Measurements from ENCODE around the gene NTRK3.

The NTRK3 gene

GRCh38 chr15:88126695-88127431 lies 129.7 kb downstream of the NTRK3 start:
- DNase-seq (ENCODE audit: low read depth in 1 of 2, low spot score in 1 of 2), result no peak

- DNase-seq (ENCODE audit: low read depth in 1 of 2, low spot score in 1 of 2), result no peak
Measured at GRCh38 chr15:88125576-88125975, 131.0 kb downstream of the NTRK3 start.

- no peak for DNase-seq (ENCODE audit: low read depth in 1 of 2, low spot score in 1 of 2)
Measured at GRCh38 chr15:88124199-88124598, 132.3 kb downstream of the NTRK3 start.

GRCh38 chr15:88121968-88122530 lies 134.5 kb downstream of the NTRK3 start:
- DNase-seq (ENCODE audit: low read depth in 1 of 2, low spot score in 1 of 2), result no peak

GRCh38 chr15:88120026-88120425 lies 136.5 kb downstream of the NTRK3 start:
- DNase-seq (ENCODE audit: low read depth in 1 of 2, low spot score in 1 of 2), result no peak

GRCh38 chr15:88118741-88119140 lies 137.8 kb downstream of the NTRK3 start:
- DNase-seq (ENCODE audit: low read depth in 1 of 2, low spot score in 1 of 2), result no peak

GRCh38 chr15:88118035-88118434 lies 138.5 kb downstream of the NTRK3 start:
- DNase-seq (ENCODE audit: low read depth in 1 of 2, low spot score in 1 of 2), result no peak

GRCh38 chr15:88115486-88116152 lies 140.9 kb downstream of the NTRK3 start:
- no peak for DNase-seq (ENCODE audit: low read depth in 1 of 2, low spot score in 1 of 2)

GRCh38 chr15:88113613-88114308 lies 142.8 kb downstream of the NTRK3 start:
- no peak for DNase-seq (ENCODE audit: low read depth in 1 of 2, low spot score in 1 of 2)

GRCh38 chr15:88108991-88109390 lies 147.5 kb downstream of the NTRK3 start:
- DNase-seq (ENCODE audit: low read depth in 1 of 2, low spot score in 1 of 2), result no peak

GRCh38 chr15:88108477-88108876 lies 148.1 kb downstream of the NTRK3 start:
- no peak for DNase-seq (ENCODE audit: low read depth in 1 of 2, low spot score in 1 of 2)

- DNase-seq (ENCODE audit: low read depth in 1 of 2, low spot score in 1 of 2), result no peak
Measured at GRCh38 chr15:88106074-88106473, 150.5 kb downstream of the NTRK3 start.

GRCh38 chr15:88104357-88104756 lies 152.2 kb downstream of the NTRK3 start:
- DNase-seq (ENCODE audit: low read depth in 1 of 2, low spot score in 1 of 2), result no peak

- no peak for DNase-seq (ENCODE audit: low read depth in 1 of 2, low spot score in 1 of 2)
Measured at GRCh38 chr15:88100181-88100580, 156.4 kb downstream of the NTRK3 start.

- DNase-seq (ENCODE audit: low read depth in 1 of 2, low spot score in 1 of 2), result no peak
Measured at GRCh38 chr15:88098361-88098760, 158.2 kb downstream of the NTRK3 start.

GRCh38 chr15:88091444-88092016 lies 165.0 kb downstream of the NTRK3 start:
- no peak for DNase-seq (ENCODE audit: low read depth in 1 of 2, low spot score in 1 of 2)

- DNase-seq (ENCODE audit: low read depth in 1 of 2, low spot score in 1 of 2), result no peak
Measured at GRCh38 chr15:88090481-88091011, 166.0 kb downstream of the NTRK3 start.

- DNase-seq (ENCODE audit: low read depth in 1 of 2, low spot score in 1 of 2), result no peak
Measured at GRCh38 chr15:88089731-88090130, 166.8 kb downstream of the NTRK3 start.

- DNase-seq (ENCODE audit: low read depth in 1 of 2, low spot score in 1 of 2), result no peak
Measured at GRCh38 chr15:88089024-88089620, 167.4 kb downstream of the NTRK3 start.

- DNase-seq (ENCODE audit: low read depth in 1 of 2, low spot score in 1 of 2), result no peak
Measured at GRCh38 chr15:88083811-88084760, 172.5 kb downstream of the NTRK3 start.

Measured in stimulated activated CD4-positive, alpha-beta T cell treated with anti-CD3 and anti-CD28 coated beads, Interleukin-15, amount 100 ng/mL, for 1 hour (primary cell).